SK-N-SH (cell line): ENCODE results near the gene PSME2. TPM values are rescaled to one million over a fixed set of nuclear protein-coding genes. Genes with fewer than 3 reads are reported as not detected.

ENCODE experiments used
- CTCF ChIA-PET: fragments of 300-600, 350-600 bp; formaldehyde crosslinking; extraction: SDS; loops from one replicate; lab custom pipeline; 2021; lab: Yijun Ruan, JAX
- POLR2A ChIA-PET: fragments of 350-600 bp; sonication (Branson Sonifier 250); formaldehyde crosslinking; extraction: SDS; loops from one replicate; lab custom pipeline; 2020; ENCODE audit warnings: antibody characterized with exemption, inconsistent platforms; lab: Yijun Ruan, JAX
- DNase-seq: peaks from one replicate; pipeline ENCODE4 v3.0.0; 2012
- H2AFZ ChIP-seq: fragments of 200-600 bp; sonication (generic); 2 replicates; pipeline ENCODE4 v1.8.1; 2016; ENCODE audit warnings: antibody characterized with exemption, mild to moderate bottlenecking, low read depth
- H3F3A ChIP-seq: fragments of 200-600 bp; sonication (generic); replicated peaks from 2 replicates; pipeline ENCODE3; 2016; ENCODE audit warnings: antibody characterized with exemption, mild to moderate bottlenecking; ENCODE audit not compliant: insufficient read depth
- H3K27ac ChIP-seq, 2 experiments: fragments of 200-500 bp in 1 of 2; fragments of 200-600 bp in 1 of 2; sonication (Bioruptor generic) in 1 of 2; sonication (generic), shearing (Covaris generic) in 1 of 2; 2 replicates each; pipeline versions ENCODE4 v1.5.1 to v1.6.1; 2014 to 2016; ENCODE audit warnings: low read depth in 2 of 2, inconsistent platforms in 1 of 2, low read length in 1 of 2, mild to moderate bottlenecking in 1 of 2, mixed read lengths in 1 of 2
- H3K27me3 ChIP-seq: fragments of 200-600 bp; sonication (generic), shearing (Covaris generic); 2 replicates; pipeline ENCODE4 v1.6.1; 2016; ENCODE audit warnings: mixed run types; ENCODE audit not compliant: insufficient read depth
- H3K36me3 ChIP-seq, 2 experiments: fragments of 200-500 bp in 1 of 2; fragments of 200-600 bp in 1 of 2; sonication (Bioruptor generic) in 1 of 2; sonication (generic) in 1 of 2; replicated peaks in 1 of 2; 2 replicates each; pipeline versions ENCODE3 to v1.5.1; 2014 to 2016; ENCODE audit warnings: low read length in 1 of 2, mild to moderate bottlenecking in 1 of 2; ENCODE audit not compliant: insufficient read depth in 2 of 2, control insufficient read depth in 1 of 2
- H3K4me1 ChIP-seq, 2 experiments: fragments of 200-500 bp in 1 of 2; fragments of 200-600 bp in 1 of 2; sonication (Bioruptor generic) in 1 of 2; sonication (generic), shearing (Covaris generic) in 1 of 2; 2 replicates each; pipeline versions ENCODE4 v1.5.1 to v1.6.1; 2014 to 2016; ENCODE audit warnings: low read depth in 1 of 2, low read length in 1 of 2, mixed run types in 1 of 2; ENCODE audit not compliant: insufficient read depth in 2 of 2, control insufficient read depth in 1 of 2
- H3K4me2 ChIP-seq: fragments of 200-600 bp; sonication (generic), shearing (Covaris generic); 2 replicates; pipeline ENCODE4 v1.6.1; 2017; ENCODE audit warnings: mixed run types
- H3K4me3 ChIP-seq, 2 experiments: fragments of 200-500 bp in 1 of 2; fragments of 200-600 bp in 1 of 2; sonication (Bioruptor generic) in 1 of 2; sonication (generic), shearing (Covaris generic) in 1 of 2; 2 replicates each; pipeline versions ENCODE4 v1.5.1 to v1.8.1; 2014 to 2016; ENCODE audit warnings: low read depth in 2 of 2, inconsistent platforms in 1 of 2, low read length in 1 of 2, mild to moderate bottlenecking in 1 of 2, mixed read lengths in 1 of 2, moderate library complexity in 1 of 2
- H3K79me2 ChIP-seq: fragments of 200-600 bp; sonication (generic); 2 replicates; pipeline ENCODE4 v1.8.1; 2017; ENCODE audit warnings: mild to moderate bottlenecking; ENCODE audit not compliant: insufficient read depth
- H3K9ac ChIP-seq: fragments of 200-600 bp; sonication (generic); 2 replicates; pipeline ENCODE4 v1.6.1; 2017; ENCODE audit warnings: mixed run types
- H3K9me2 ChIP-seq: fragments of 200-600 bp; sonication (generic); 2 replicates; pipeline ENCODE4 v1.6.1; 2017; ENCODE audit warnings: mixed run types
- H3K9me3 ChIP-seq: fragments of 200-600 bp; sonication (generic); 2 replicates; pipeline ENCODE4 v1.6.1; 2017; ENCODE audit warnings: mixed run types, mild to moderate bottlenecking, moderate library complexity
- H4K20me1 ChIP-seq: fragments of 200-600 bp; sonication (generic); 2 replicates; pipeline ENCODE4 v1.6.1; 2017; ENCODE audit warnings: mild to moderate bottlenecking, mixed run types; ENCODE audit not compliant: insufficient read depth
- CHD2 ChIP-seq: fragments of 150-350 bp; IDR thresholded peaks from 2 replicates; pipeline ENCODE4 v1.6.1; 2018; ENCODE audit warnings: low read length; ENCODE audit not compliant: partially characterized antibody
- ELF1 ChIP-seq: IDR thresholded peaks from 2 replicates; pipeline ENCODE4 v1.4.0; 2012
- GATA2 ChIP-seq: sonication (generic); formaldehyde crosslinking; IDR thresholded peaks from 2 replicates; pipeline ENCODE4 v1.5.0; 2020; ENCODE audit warnings: mild to moderate bottlenecking, missing genetic modification reagents
- MEF2A ChIP-seq: IDR thresholded peaks from 2 replicates; pipeline ENCODE4 v1.4.0; 2012; ENCODE audit warnings: low read depth, borderline replicate concordance
- NFIC ChIP-seq: IDR thresholded peaks from 2 replicates; pipeline ENCODE4 v1.4.0; 2012; ENCODE audit warnings: borderline replicate concordance
- POLR2AphosphoS5 ChIP-seq: IDR thresholded peaks from 2 replicates; pipeline ENCODE4 v1.6.1; 2012; ENCODE audit warnings: low read depth, low read length
- RCOR1 ChIP-seq: fragments of 150-350 bp; IDR thresholded peaks from 2 replicates; pipeline ENCODE4 v1.6.1; 2017; ENCODE audit warnings: antibody characterized with exemption, low read length
- RXRA ChIP-seq: IDR thresholded peaks from 2 replicates; pipeline ENCODE4 v1.4.0; 2012; ENCODE audit warnings: low read depth, mild to moderate bottlenecking, borderline replicate concordance
- SIN3A ChIP-seq: IDR thresholded peaks from 2 replicates; pipeline ENCODE4 v1.6.1; 2012; ENCODE audit warnings: low read depth, mild to moderate bottlenecking, low read length, moderate library complexity, borderline replicate concordance
- TAF1 ChIP-seq: IDR thresholded peaks from 2 replicates; pipeline ENCODE4 v1.6.1; 2012; ENCODE audit warnings: low read depth, mild to moderate bottlenecking, low read length, moderate library complexity, borderline replicate concordance
- TEAD4 ChIP-seq: IDR thresholded peaks from 2 replicates; pipeline ENCODE4 v1.4.0; 2012; ENCODE audit warnings: mild to moderate bottlenecking, borderline replicate concordance; ENCODE audit not compliant: insufficient read depth
- YY1 ChIP-seq: IDR thresholded peaks from 2 replicates; pipeline ENCODE4 v1.4.0; 2012; ENCODE audit warnings: low read depth, mild to moderate bottlenecking
- WGBS: methylation state at CpG from one replicate; pipeline ENCODE4 v1.1.6; 2017; ENCODE audit warnings: low lambda C conversion rate; 5-methylcytosine and 5-hydroxymethylcytosine counted together
- polyA plus RNA-seq, 3 experiments: library from polyadenylated mRNA; depleted of rRNA; stranded (reverse); fragments of >200 nt; gene quantifications; 2 replicates each; pipeline ENCODE4 v1.2.3, GENCODE V29; 2012
- TF ChIP-seq, protein P1 (sequence below): IDR thresholded peaks from 2 replicates; pipeline ENCODE4 v1.6.1; 2012; ENCODE audit warnings: mild to moderate bottlenecking, low read depth, low read length, moderate library complexity
- TF ChIP-seq, protein P2 (sequence below): IDR thresholded peaks from 2 replicates; pipeline ENCODE4 v1.4.0; 2012; ENCODE audit warnings: low read depth
- TF ChIP-seq, protein P3 (sequence below): fragments of 200-600 bp; sonication (generic); IDR thresholded peaks from 2 replicates; pipeline ENCODE4 v1.6.1; 2017; ENCODE audit warnings: antibody characterized with exemption, mild to moderate bottlenecking, moderate library complexity
- TF ChIP-seq, protein P4 (sequence below): fragments of 150-350 bp; IDR thresholded peaks from 2 replicates; pipeline ENCODE4 v1.6.1; 2016; ENCODE audit warnings: mild to moderate bottlenecking, low read depth, low read length

PSME2 gene
- polyA plus RNA-seq, 1 of the 3 experiments (the other 2 are of a cell fraction): 147 TPM

DNA sequence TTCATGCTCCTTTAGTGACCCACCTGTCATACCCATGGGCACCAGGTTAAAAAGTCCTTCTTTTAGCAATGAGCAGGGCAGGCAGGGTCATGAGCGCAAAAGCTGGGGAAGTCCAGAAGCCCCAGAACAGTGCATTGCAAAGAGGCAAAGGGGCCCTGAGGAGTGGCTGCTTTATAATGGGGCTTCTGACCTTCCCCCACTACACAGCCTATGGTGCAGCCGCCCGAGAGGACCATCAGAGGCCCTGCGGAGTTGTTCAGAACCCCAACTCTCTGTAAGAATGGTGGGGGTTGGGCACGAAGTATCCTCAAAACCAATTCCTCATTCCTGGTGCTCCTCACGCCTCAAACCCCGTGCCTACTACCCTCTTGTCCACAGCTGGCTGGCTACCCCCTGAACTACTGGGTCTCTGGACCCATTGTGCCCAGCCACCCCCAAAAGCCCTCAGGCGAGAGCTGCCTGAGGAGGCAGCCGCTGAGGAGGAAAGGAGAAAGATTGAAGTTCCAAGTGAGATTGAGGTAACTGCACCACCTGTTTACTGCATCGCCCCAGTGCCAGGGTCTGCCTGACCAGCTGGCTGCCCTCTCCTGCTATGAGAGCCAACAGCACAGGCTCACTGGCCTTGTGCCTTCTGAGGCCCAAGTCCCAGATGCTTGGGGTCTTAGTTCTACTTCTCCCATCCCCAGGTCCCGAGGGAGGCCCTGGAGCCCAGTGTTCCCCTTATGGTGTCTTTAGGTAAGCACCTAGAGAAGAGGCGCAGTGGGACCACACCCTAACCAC, 32.2 kb upstream of the PSME2 start:
- DNase-seq: no peak
- Histone ChIP-seq H3F3A (peaks cover 11% of the 10 kb centered on the region), H2AFZ (no peak overlapping the region), H3K27ac (no peak overlapping the region), H3K9ac (no peak overlapping the region), H3K9me3 (no peaks in the 10 kb centered on the region), H3K27me3 (no peaks in the 10 kb centered on the region), H3K4me2 (no peak overlapping the region), H3K36me3 (peaks cover 4 to 66% of the 10 kb centered on the region in 2 experiments), H4K20me1 (no peaks in the 10 kb centered on the region), H3K9me2 (no peaks in the 10 kb centered on the region), H3K79me2 (no peaks in the 10 kb centered on the region), H3K4me1 (peaks cover 0 to 12% of the 10 kb centered on the region in 2 experiments; a peak in 2 of 4 replicates), H3K4me3 (no peak overlapping the region)
- POLR2A ChIA-PET: interaction anchor here (1.1 to 3.3 kb wide), 3 partner anchors 10 to 18 kb away, joined by 7 to 14 read pairs (median 10); partner anchors contain the start of genes IPO4, IRF9 and TM9SF1
- CTCF ChIA-PET: interaction anchor here (1.7 to 2.0 kb wide), 2 partner anchors 17 to 70 kb away, joined by 5 to 11 read pairs; partner anchors contain the start of gene IRF9
- 92% methylated on average over 10 of the region's 12 CpGs for WGBS
- TF ChIP-seq, protein P1, sequence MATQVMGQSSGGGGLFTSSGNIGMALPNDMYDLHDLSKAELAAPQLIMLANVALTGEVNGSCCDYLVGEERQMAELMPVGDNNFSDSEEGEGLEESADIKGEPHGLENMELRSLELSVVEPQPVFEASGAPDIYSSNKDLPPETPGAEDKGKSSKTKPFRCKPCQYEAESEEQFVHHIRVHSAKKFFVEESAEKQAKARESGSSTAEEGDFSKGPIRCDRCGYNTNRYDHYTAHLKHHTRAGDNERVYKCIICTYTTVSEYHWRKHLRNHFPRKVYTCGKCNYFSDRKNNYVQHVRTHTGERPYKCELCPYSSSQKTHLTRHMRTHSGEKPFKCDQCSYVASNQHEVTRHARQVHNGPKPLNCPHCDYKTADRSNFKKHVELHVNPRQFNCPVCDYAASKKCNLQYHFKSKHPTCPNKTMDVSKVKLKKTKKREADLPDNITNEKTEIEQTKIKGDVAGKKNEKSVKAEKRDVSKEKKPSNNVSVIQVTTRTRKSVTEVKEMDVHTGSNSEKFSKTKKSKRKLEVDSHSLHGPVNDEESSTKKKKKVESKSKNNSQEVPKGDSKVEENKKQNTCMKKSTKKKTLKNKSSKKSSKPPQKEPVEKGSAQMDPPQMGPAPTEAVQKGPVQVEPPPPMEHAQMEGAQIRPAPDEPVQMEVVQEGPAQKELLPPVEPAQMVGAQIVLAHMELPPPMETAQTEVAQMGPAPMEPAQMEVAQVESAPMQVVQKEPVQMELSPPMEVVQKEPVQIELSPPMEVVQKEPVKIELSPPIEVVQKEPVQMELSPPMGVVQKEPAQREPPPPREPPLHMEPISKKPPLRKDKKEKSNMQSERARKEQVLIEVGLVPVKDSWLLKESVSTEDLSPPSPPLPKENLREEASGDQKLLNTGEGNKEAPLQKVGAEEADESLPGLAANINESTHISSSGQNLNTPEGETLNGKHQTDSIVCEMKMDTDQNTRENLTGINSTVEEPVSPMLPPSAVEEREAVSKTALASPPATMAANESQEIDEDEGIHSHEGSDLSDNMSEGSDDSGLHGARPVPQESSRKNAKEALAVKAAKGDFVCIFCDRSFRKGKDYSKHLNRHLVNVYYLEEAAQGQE: no peak
- TF ChIP-seq POLR2AphosphoS5: 0 out of 2 replicates have a peak, but pooled peaks have one; percentile 6
- no peak for TF ChIP-seq TAF1

DNA sequence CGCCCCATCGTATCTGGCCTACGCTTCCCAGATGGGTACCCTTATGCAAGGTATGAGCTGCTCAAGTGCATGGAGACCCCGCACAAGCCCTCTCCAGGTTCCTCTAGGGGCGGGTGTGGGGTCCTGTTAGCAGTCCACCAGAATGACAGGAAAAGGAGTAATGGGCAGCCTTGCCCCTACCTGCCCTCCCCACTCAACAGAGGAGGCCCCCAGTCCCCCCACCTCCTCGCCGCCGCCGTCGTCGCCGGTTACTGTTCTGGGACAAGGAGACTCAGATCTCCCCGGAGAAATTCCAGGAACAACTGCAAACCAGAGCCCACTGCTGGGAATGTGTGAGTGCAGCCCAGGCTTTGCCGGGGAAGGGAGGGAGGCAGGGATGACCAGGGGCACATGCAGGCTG, 31.5 kb upstream of the PSME2 start:
- H3F3A ChIP-seq: peaks cover 11% of the 10 kb centered on the region
- H2AFZ ChIP-seq: no peak overlapping the region
- H3K4me2 ChIP-seq: no peak overlapping the region
- peaks cover 0 to 19% of the 10 kb centered on the region in 2 experiments; a peak in 2 of 4 replicates for H3K4me1 ChIP-seq
- H3K4me3 ChIP-seq: no peak overlapping the region
- TF ChIP-seq RXRA (no peak), YY1 (no peak), MEF2A (no peak), GATA2 (no peak), RCOR1 (no peak), ELF1 (no peak), NFIC (no peak), TEAD4 (no peak), CHD2 (no peak), SIN3A (no peak)
- TF ChIP-seq, protein P2, sequence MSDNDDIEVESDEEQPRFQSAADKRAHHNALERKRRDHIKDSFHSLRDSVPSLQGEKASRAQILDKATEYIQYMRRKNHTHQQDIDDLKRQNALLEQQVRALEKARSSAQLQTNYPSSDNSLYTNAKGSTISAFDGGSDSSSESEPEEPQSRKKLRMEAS: no peak
- TF ChIP-seq, protein P3, sequence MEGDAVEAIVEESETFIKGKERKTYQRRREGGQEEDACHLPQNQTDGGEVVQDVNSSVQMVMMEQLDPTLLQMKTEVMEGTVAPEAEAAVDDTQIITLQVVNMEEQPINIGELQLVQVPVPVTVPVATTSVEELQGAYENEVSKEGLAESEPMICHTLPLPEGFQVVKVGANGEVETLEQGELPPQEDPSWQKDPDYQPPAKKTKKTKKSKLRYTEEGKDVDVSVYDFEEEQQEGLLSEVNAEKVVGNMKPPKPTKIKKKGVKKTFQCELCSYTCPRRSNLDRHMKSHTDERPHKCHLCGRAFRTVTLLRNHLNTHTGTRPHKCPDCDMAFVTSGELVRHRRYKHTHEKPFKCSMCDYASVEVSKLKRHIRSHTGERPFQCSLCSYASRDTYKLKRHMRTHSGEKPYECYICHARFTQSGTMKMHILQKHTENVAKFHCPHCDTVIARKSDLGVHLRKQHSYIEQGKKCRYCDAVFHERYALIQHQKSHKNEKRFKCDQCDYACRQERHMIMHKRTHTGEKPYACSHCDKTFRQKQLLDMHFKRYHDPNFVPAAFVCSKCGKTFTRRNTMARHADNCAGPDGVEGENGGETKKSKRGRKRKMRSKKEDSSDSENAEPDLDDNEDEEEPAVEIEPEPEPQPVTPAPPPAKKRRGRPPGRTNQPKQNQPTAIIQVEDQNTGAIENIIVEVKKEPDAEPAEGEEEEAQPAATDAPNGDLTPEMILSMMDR: no peak
- TF ChIP-seq, protein P4, sequence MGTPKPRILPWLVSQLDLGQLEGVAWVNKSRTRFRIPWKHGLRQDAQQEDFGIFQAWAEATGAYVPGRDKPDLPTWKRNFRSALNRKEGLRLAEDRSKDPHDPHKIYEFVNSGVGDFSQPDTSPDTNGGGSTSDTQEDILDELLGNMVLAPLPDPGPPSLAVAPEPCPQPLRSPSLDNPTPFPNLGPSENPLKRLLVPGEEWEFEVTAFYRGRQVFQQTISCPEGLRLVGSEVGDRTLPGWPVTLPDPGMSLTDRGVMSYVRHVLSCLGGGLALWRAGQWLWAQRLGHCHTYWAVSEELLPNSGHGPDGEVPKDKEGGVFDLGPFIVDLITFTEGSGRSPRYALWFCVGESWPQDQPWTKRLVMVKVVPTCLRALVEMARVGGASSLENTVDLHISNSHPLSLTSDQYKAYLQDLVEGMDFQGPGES: no peak
- no peak for DNase-seq
- H3K36me3 ChIP-seq: peaks cover 4 to 59% of the 10 kb centered on the region in 2 experiments
- no peaks in the 10 kb centered on the region for H3K9me2 ChIP-seq
- H3K9ac ChIP-seq: no peak overlapping the region
- CTCF ChIA-PET: interaction anchor here (0.9 to 2.0 kb wide), 2 partner anchors 17 to 18 kb away, joined by 3 to 11 read pairs; partner anchors contain the start of genes IRF9 and TM9SF1
- no peak overlapping the region; a peak in 1 of 4 replicates for H3K27ac ChIP-seq
- no peaks in the 10 kb centered on the region for H3K27me3 ChIP-seq
- no peaks in the 10 kb centered on the region for H4K20me1 ChIP-seq
- 98% methylated on average over 8 of the region's 14 CpGs for WGBS
- H3K9me3 ChIP-seq: no peaks in the 10 kb centered on the region
- POLR2A ChIA-PET: interaction anchor here (1.8 to 2.4 kb wide), 2 partner anchors 10 to 17 kb away, joined by 10 read pairs; partner anchors contain the start of genes IPO4 and IRF9
- no peaks in the 10 kb centered on the region for H3K79me2 ChIP-seq
